ENCODE results near the gene WDR12. TPM values are rescaled to one million over a fixed set of nuclear protein-coding genes. Genes with fewer than 3 reads are reported as not detected.
A peak's percentile ranks its signal among the peaks of the same experiment; 100 is the strongest.
"Not testable (repeated sequence)": the region's sequence is repeated elsewhere in the genome, so short reads cannot be mapped to it uniquely, and the experiment has no call there.

Gene WDR12
- total RNA-seq, 4 donors from 2014 or later = 7.2 to 12.1 (median 7.7) TPM

DNA sequence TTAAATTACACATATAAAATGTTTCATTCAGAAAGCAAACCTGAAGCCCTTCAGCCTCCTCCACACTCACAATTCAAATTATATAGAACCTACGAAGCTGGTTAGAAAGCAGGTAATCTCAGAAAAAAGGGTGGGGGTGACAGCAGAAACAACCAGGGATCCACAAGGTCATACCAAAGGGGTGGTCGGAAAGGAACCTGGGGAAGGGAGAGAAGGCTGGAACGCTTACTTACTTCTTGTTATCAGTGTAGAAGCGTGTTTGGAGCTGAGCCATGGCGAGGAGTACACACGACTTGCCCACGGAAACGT is 316 bp downstream of the WDR12 start:
- Histone ChIP-seq H3K4me3 (replicated peaks in 1 of 3) (peak overlapping the region; percentile 7 to 58 (median 24)), H3K4me1 (peaks cover 6 to 10% of the 10 kb centered on the region in 2 donors), H3K27me3 (no peaks in the 10 kb centered on the region), H3K27ac (peak overlapping the region; percentile 54 to 94 (median 89)), H3K9me3 (no peaks in the 10 kb centered on the region), H3K36me3 (no peaks in the 10 kb centered on the region)
- TF ChIP-seq, protein P1, sequence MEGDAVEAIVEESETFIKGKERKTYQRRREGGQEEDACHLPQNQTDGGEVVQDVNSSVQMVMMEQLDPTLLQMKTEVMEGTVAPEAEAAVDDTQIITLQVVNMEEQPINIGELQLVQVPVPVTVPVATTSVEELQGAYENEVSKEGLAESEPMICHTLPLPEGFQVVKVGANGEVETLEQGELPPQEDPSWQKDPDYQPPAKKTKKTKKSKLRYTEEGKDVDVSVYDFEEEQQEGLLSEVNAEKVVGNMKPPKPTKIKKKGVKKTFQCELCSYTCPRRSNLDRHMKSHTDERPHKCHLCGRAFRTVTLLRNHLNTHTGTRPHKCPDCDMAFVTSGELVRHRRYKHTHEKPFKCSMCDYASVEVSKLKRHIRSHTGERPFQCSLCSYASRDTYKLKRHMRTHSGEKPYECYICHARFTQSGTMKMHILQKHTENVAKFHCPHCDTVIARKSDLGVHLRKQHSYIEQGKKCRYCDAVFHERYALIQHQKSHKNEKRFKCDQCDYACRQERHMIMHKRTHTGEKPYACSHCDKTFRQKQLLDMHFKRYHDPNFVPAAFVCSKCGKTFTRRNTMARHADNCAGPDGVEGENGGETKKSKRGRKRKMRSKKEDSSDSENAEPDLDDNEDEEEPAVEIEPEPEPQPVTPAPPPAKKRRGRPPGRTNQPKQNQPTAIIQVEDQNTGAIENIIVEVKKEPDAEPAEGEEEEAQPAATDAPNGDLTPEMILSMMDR (IDR thresholded peaks at IDR 0.05) = no peak
- TF ChIP-seq POLR2A (IDR thresholded peaks at IDR 0.05) = no peak
- no peak for DNase-seq
- WGBS, 2 donors = 0% methylated on average over 8 of the region's 8 CpGs
- intact Hi-C loops (cut with DNase I) = no loop called here

DNA sequence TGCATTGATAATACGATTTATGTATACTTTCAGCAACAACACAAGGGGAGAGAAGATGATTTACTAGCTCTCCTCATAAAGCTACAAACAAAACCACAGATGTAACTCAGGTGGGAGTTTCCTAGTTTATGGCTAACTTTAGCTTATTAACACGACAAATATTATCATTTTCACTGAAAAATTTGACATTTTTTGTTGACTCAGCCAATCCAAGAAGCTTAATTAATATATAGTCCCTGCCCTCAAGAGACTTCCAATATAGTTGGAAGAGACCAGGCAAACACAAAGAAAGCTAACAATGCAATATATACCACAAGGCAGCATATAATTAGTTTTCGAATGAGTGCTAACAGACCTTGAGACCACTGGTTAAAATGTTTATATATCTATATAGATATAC is 775 bp downstream of the WDR12 start:
- H3K4me1 ChIP-seq = peaks cover 6 to 10% of the 10 kb centered on the region in 2 donors
- H3K27me3 ChIP-seq = no peaks in the 10 kb centered on the region
- H3K36me3 ChIP-seq = no peaks in the 10 kb centered on the region
- no peak for TF ChIP-seq POLR2A (IDR thresholded peaks at IDR 0.05)
- TF ChIP-seq, protein P1 (IDR thresholded peaks at IDR 0.05) = no peak
- no peaks in the 10 kb centered on the region for H3K9me3 ChIP-seq
- 16 to 24% methylated on average over 3 of the region's 3 CpGs for WGBS, 2 donors
- intact Hi-C loops (cut with DNase I) = no loop called here
- no peak overlapping the region for H3K27ac ChIP-seq
- DNase-seq = no peak
- peak overlapping the region in 1 of 3 donors; percentile 58 for H3K4me3 ChIP-seq (replicated peaks in 1 of 3)

DNA sequence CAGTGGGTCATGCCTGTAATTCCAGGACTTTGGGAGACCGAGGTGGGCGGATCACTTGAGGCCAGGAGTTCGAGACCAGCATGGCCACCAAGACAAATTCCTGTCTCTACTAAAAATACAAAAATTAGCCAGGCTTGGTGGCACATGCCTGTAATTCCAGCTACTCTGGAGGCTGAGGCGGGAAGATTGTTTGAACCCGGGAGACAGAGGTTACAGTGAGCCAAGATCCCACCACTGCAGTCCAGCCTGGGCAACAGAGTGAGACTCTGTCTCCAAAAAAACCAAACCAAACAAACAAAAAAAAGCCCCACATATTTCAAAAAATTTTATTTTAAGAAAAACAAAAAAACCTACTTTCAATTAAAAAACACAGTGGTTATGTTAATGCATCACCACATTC is 1.2 kb downstream of the WDR12 start:
- H3K27ac ChIP-seq; DNase-seq; H3K36me3 ChIP-seq; H3K4me1 ChIP-seq; intact Hi-C loops (cut with DNase I); H3K9me3 ChIP-seq; H3K4me3 ChIP-seq (replicated peaks in 1 of 3); H3K27me3 ChIP-seq: not testable (repeated sequence)
- WGBS, 2 donors = 87 to 91% methylated on average over 5 of the region's 5 CpGs

DNA sequence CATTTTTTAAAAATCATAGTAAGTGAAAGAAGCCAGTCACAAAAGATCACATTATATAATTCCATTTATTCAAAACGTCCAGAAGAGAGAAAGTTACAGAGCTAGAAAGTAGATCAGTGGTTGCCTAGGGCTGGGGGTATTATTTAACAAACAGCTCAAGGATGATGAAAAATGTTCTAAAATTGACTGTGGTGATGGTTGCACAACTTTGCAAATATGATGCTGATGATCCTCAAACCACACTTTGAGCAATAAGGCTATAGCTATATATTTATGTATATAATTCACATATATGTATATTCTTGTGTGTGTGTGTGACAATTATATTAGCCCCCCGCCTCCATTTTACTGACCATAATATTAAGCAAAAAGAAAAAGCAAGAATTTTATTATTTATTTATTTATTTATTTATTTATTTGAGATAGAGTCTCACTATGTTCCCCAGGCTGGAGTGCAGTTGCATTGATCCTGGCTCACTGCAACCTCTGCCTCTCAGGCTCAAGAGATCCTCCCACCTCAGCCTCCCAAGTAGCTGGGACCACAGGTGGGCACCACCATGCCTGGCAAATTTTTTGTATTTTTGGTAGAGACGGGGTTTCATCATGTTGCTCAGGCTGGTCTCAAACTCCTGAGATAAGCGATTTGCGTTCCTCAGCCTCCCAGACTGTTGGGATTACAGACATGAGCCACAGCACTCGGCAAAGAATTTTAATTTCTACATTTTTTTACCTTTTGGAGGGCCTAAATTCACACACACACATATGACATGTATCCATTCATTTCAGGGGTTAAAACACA is 1.9 kb downstream of the WDR12 start:
- DNase-seq = no peak
- no peak for TF ChIP-seq POLR2A (IDR thresholded peaks at IDR 0.05)
- TF ChIP-seq, protein P1 (IDR thresholded peaks at IDR 0.05) = no peak
- Histone ChIP-seq H3K27me3 (no peaks in the 10 kb centered on the region), H3K36me3 (no peaks in the 10 kb centered on the region), H3K9me3 (no peaks in the 10 kb centered on the region), H3K4me1 (peaks cover 6 to 10% of the 10 kb centered on the region in 2 donors), H3K27ac (no peak overlapping the region), H3K4me3 (replicated peaks in 1 of 3) (no peak overlapping the region)
- 93% methylated on average over 6 of the region's 6 CpGs for WGBS, 2 donors
- intact Hi-C loops (cut with DNase I) = no loop called here

DNA sequence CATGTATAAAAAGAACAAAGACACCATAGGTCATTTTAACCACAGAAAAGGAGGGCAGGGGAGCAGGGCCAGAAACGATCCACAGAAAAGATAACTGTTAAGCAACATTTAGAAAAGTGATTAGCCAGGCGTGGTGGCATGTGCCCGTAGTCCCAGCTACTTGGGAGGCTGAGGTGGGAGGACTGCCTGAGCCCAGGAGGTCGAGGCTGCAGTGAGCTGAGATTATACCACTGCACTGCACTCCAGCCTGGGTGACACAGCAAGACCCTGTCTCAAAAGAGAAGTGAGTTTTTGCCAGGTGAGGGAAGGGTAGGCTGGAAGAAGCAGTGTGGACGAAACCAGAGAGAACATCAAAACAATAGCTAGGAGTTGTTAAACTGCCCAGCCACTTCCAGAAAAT is 3.3 kb downstream of the WDR12 start:
- Histone ChIP-seq H3K27me3 (no peaks in the 10 kb centered on the region), H3K4me3 (replicated peaks in 1 of 3) (no peak overlapping the region), H3K36me3 (no peaks in the 10 kb centered on the region), H3K27ac (no peak overlapping the region), H3K9me3 (no peaks in the 10 kb centered on the region), H3K4me1 (peaks cover 6 to 10% of the 10 kb centered on the region in 2 donors)
- TF ChIP-seq, protein P1 (IDR thresholded peaks at IDR 0.05) = no peak
- TF ChIP-seq POLR2A (IDR thresholded peaks at IDR 0.05) = no peak
- no peak for DNase-seq
- intact Hi-C loops (cut with DNase I) = no loop called here
- WGBS, 2 donors = 90 to 94% methylated on average over 5 of the region's 5 CpGs

DNA sequence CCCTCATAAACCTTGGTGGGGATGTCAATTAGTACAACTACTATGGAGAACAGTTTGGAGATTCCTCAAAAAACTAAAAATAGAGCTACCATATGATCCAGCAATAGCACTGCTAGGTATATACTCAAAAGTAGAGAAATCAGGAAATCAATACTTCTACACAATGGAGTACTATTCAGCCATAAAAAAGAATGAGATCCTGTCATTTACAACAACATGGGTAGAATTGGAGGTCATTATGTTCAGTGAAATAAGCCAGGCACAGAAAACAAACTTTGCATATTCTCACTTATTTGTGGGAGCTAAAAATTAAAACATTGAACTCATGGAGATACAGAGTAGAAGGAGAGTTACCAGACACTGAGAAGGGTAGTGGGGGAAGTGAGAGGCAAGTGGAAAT is 6.0 kb downstream of the WDR12 start:
- H3K36me3 ChIP-seq; H3K9me3 ChIP-seq; H3K27ac ChIP-seq; H3K27me3 ChIP-seq; H3K4me1 ChIP-seq; DNase-seq; H3K4me3 ChIP-seq (replicated peaks in 1 of 3); intact Hi-C loops (cut with DNase I): not testable (repeated sequence)
